ENCODE data around the gene SUPT20HL2.
"Not testable (repeated sequence)": the region's sequence is repeated elsewhere in the genome, so short reads cannot be mapped to it uniquely, and the experiment has no call there.

DNA sequence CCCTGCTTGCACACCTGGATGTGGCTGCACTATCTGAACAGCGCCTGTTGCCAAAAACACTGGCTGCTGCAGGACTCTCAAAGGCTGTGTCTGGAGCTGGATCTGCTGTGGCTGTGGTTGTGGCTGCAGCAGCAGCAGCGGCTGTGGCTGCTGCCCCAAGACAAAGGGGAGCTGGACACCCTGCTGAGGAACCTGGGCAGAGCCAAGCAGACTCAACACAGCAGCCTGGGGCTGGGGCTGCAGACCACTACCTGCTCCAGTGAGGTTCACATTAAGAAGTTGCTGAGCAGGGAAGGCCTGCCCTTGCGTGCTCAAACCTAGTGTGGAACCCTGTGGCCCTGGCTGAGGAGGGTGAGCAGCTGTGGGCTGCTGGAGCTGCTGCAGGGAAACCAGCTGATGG is 3.0 kb downstream of the SUPT20HL2 start:
- TF ChIP-seq, protein P1, sequence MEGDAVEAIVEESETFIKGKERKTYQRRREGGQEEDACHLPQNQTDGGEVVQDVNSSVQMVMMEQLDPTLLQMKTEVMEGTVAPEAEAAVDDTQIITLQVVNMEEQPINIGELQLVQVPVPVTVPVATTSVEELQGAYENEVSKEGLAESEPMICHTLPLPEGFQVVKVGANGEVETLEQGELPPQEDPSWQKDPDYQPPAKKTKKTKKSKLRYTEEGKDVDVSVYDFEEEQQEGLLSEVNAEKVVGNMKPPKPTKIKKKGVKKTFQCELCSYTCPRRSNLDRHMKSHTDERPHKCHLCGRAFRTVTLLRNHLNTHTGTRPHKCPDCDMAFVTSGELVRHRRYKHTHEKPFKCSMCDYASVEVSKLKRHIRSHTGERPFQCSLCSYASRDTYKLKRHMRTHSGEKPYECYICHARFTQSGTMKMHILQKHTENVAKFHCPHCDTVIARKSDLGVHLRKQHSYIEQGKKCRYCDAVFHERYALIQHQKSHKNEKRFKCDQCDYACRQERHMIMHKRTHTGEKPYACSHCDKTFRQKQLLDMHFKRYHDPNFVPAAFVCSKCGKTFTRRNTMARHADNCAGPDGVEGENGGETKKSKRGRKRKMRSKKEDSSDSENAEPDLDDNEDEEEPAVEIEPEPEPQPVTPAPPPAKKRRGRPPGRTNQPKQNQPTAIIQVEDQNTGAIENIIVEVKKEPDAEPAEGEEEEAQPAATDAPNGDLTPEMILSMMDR (conservative IDR thresholded peaks at IDR 0.05) = not testable (repeated sequence)
- TF ChIP-seq EZH2 (IDR thresholded peaks at IDR 0.05; ENCODE audit: low read depth) = not testable (repeated sequence)

Data from PC-9 (cell line).